Endodermal cell (in vitro differentiated cells): Measurements from ENCODE around the gene CLDN9. TPM values are rescaled to one million over a fixed set of nuclear protein-coding genes. Genes with fewer than 3 reads are reported as not detected.
A peak's percentile ranks its signal among the peaks of the same experiment; 100 is the strongest.

ENCODE experiments used
- DNase-seq: peaks from one replicate; pipeline ENCODE4 v3.0.0-alpha.2; 2017
- H3K27ac ChIP-seq: 2 replicates; pipeline ENCODE4 v1.5.1; 2013; ENCODE audit warnings: mild to moderate bottlenecking, low read depth, low read length, moderate library complexity
- H3K27me3 ChIP-seq: 2 replicates; pipeline ENCODE4 v1.6.1; 2013; ENCODE audit warnings: mild to moderate bottlenecking, low read length, moderate library complexity; ENCODE audit not compliant: insufficient read depth, control insufficient read depth, poor library complexity, severe bottlenecking
- H3K36me3 ChIP-seq: 2 replicates; pipeline ENCODE4 v1.7.0; 2013; ENCODE audit warnings: mild to moderate bottlenecking, low read length, moderate library complexity; ENCODE audit not compliant: control insufficient read depth, insufficient read depth
- H3K4me1 ChIP-seq: one replicate; pipeline ENCODE4 v1.7.0; 2013; ENCODE audit warnings: low read length; ENCODE audit not compliant: control insufficient read depth, insufficient read depth
- H3K4me3 ChIP-seq: 2 replicates; pipeline ENCODE4 v1.5.1; 2013; ENCODE audit warnings: mild to moderate bottlenecking, low read length, moderate library complexity
- H3K9ac ChIP-seq: 2 replicates; pipeline ENCODE4 v1.6.1; 2013; ENCODE audit warnings: mild to moderate bottlenecking, low read length, moderate library complexity; ENCODE audit not compliant: poor library complexity, severe bottlenecking; ENCODE audit errors: extremely low read depth
- H3K9me3 ChIP-seq: 2 replicates; pipeline ENCODE4 v1.6.1; 2013; ENCODE audit warnings: mild to moderate bottlenecking, low read length, moderate library complexity; ENCODE audit not compliant: control insufficient read depth
- H3K27ac Mint-ChIP-seq: 2 replicates; pipeline ENCODE4 v1.8.0; 2020; ENCODE audit warnings: mixed read lengths
- H3K27me3 Mint-ChIP-seq: 2 replicates; pipeline ENCODE4 v1.8.0; 2021; ENCODE audit warnings: mild to moderate bottlenecking, mixed read lengths; ENCODE audit not compliant: insufficient read depth
- H3K36me3 Mint-ChIP-seq: 2 replicates; pipeline ENCODE4 v1.8.0; 2020; ENCODE audit warnings: low read depth, mixed read lengths
- H3K4me1 Mint-ChIP-seq: 2 replicates; pipeline ENCODE4 v1.8.0; 2020; ENCODE audit warnings: mixed read lengths
- H3K4me3 Mint-ChIP-seq: 2 replicates; pipeline ENCODE4 v1.8.0; 2020; ENCODE audit warnings: mild to moderate bottlenecking, moderate library complexity, mixed read lengths
- H3K9me3 Mint-ChIP-seq: 2 replicates; pipeline ENCODE4 v1.8.0; 2020; ENCODE audit warnings: mild to moderate bottlenecking, mixed read lengths
- WGBS, 2 experiments: methylation state at CpG; one replicate each; pipeline versions ENCODE4 v1.1.5 to v1.1.7; 2013; ENCODE audit warnings: missing lambda C conversion rate in 2 of 2, mixed read lengths in 1 of 2; ENCODE audit not compliant: insufficient coverage in 1 of 2, insufficient read length in 1 of 2; 5-methylcytosine and 5-hydroxymethylcytosine counted together
- total RNA-seq, 2 donors: library from RNA; stranded (reverse); fragmentation: NEBNext Ultra II Directional in 1 of 2; extraction: Animal tissue kit (Norgen Biotek cat#: 25700) in 1 of 2; gene quantifications; 2 replicates in 1 of 2; 3 replicates in 1 of 2; pipeline ENCODE4 v1.2.1, GENCODE V29; 2021
- TF ChIP-seq, protein P1 (sequence below): fragments of 200-600 bp; sonication (generic); conservative IDR thresholded peaks from 2 replicates; pipeline ENCODE4 v1.5.0; 2021; ENCODE audit warnings: antibody characterized with exemption, mild to moderate bottlenecking

The CLDN9 gene
- total RNA-seq, 2 donors from 2014 or later, result 0.18 TPM; not detected in 1

- H3K4me1 Mint-ChIP-seq, result peaks cover 7% of the 10 kb centered on the region
- Histone ChIP-seq H3K36me3 (no peaks in the 10 kb centered on the region), H3K9me3 (no peaks in the 10 kb centered on the region), H3K27ac (no peak overlapping the region), H3K9ac (no peak overlapping the region), H3K4me1 (no peaks in the 10 kb centered on the region), H3K27me3 (peaks cover 4% of the 10 kb centered on the region), H3K4me3 (no peak overlapping the region)
- no peak for DNase-seq
- no peak overlapping the region for H3K4me3 Mint-ChIP-seq
- H3K9me3 Mint-ChIP-seq, result no peaks in the 10 kb centered on the region
- H3K27me3 Mint-ChIP-seq, result peaks cover 29% of the 10 kb centered on the region
- H3K27ac Mint-ChIP-seq, result no peak overlapping the region
- peaks cover 18% of the 10 kb centered on the region for H3K36me3 Mint-ChIP-seq
- TF ChIP-seq, protein P1, sequence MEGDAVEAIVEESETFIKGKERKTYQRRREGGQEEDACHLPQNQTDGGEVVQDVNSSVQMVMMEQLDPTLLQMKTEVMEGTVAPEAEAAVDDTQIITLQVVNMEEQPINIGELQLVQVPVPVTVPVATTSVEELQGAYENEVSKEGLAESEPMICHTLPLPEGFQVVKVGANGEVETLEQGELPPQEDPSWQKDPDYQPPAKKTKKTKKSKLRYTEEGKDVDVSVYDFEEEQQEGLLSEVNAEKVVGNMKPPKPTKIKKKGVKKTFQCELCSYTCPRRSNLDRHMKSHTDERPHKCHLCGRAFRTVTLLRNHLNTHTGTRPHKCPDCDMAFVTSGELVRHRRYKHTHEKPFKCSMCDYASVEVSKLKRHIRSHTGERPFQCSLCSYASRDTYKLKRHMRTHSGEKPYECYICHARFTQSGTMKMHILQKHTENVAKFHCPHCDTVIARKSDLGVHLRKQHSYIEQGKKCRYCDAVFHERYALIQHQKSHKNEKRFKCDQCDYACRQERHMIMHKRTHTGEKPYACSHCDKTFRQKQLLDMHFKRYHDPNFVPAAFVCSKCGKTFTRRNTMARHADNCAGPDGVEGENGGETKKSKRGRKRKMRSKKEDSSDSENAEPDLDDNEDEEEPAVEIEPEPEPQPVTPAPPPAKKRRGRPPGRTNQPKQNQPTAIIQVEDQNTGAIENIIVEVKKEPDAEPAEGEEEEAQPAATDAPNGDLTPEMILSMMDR, result no peak
- WGBS, 2 experiments, result 94 to 95% methylated on average over 12 to 19 of the region's 19 CpGs
Measured at GRCh38 chr16:3056336-3057180, 43.8 kb downstream of the CLDN9 start.

- DNase-seq, result no peak
Measured at GRCh38 chr16:3057181-3058138, 44.7 kb downstream of the CLDN9 start.

More at GRCh38 chr16:3057181-3058138, 44.7 kb downstream of the CLDN9 start:
- Mint-ChIP-seq H3K4me1 (peaks cover 7% of the 10 kb centered on the region), H3K4me3 (peak overlapping the region; percentile 72), H3K36me3 (peaks cover 14% of the 10 kb centered on the region), H3K27ac (no peak overlapping the region), H3K27me3 (peaks cover 30% of the 10 kb centered on the region), H3K9me3 (no peaks in the 10 kb centered on the region)
- no peak overlapping the region for H3K27ac ChIP-seq
- WGBS, 2 experiments, result 94 to 97% methylated on average over 12 to 22 of the region's 22 CpGs
- TF ChIP-seq, protein P1, result no peak
- no peaks in the 10 kb centered on the region for H3K4me1 ChIP-seq
- H3K9ac ChIP-seq, result no peak overlapping the region
- no peaks in the 10 kb centered on the region for H3K36me3 ChIP-seq
- H3K27me3 ChIP-seq, result peaks cover 4% of the 10 kb centered on the region
- H3K9me3 ChIP-seq, result no peaks in the 10 kb centered on the region
- H3K4me3 ChIP-seq, result peak overlapping the region; percentile 77
